WTC11 (cell line): Measurements from ENCODE around the gene NANP. TPM values are rescaled to one million over a fixed set of nuclear protein-coding genes. Genes with fewer than 3 reads are reported as not detected.

Source experiments
- ATAC-seq: fragments of 200-7000 bp; cut with Tn5 transposase; 2 replicates; pipeline ENCODE4 v1.10.0; 2021; ENCODE audit warnings: mild to moderate bottlenecking, moderate library complexity
- CTCF ChIA-PET: fragments of 300-600 bp; sonication (Branson Sonifier 250); formaldehyde crosslinking; loops from one replicate; lab custom pipeline; 2021; ENCODE audit warnings: antibody characterized with exemption; lab: Charles Lee
- POLR2A ChIA-PET: fragments of 350-600 bp; sonication (Branson Sonifier 250); formaldehyde crosslinking; loops from one replicate; lab custom pipeline; 2021; ENCODE audit warnings: antibody characterized with exemption; lab: Charles Lee
- DNase-seq: peaks from one replicate; pipeline ENCODE4 v3.0.0; 2021; ENCODE audit warnings: low spot score
- H3K27ac Mint-ChIP-seq: 2 replicates; pipeline ENCODE4 v1.8.0; 2021; ENCODE audit warnings: mixed read lengths
- H3K27me3 Mint-ChIP-seq: 2 replicates; pipeline ENCODE4 v1.8.0; 2021; ENCODE audit warnings: low read depth, mild to moderate bottlenecking, moderate library complexity, mixed read lengths
- H3K36me3 Mint-ChIP-seq: 2 replicates; pipeline ENCODE4 v1.8.0; 2021; ENCODE audit warnings: mixed read lengths
- H3K4me1 Mint-ChIP-seq: 2 replicates; pipeline ENCODE4 v1.8.0; 2022; ENCODE audit warnings: mixed read lengths
- H3K4me3 Mint-ChIP-seq: 2 replicates; pipeline ENCODE4 v1.8.0; 2021; ENCODE audit warnings: mild to moderate bottlenecking, moderate library complexity, mixed read lengths
- H3K9me3 Mint-ChIP-seq: 2 replicates; pipeline ENCODE4 v1.8.0; 2021; ENCODE audit warnings: mixed read lengths
- EMX1 ChIP-seq: fragments of 250-450 bp; sonication (Bioruptor Pico); IDR thresholded peaks from 2 replicates; pipeline ENCODE4 v1.8.0; 2021; ENCODE audit warnings: mild to moderate bottlenecking
- HMGA2 ChIP-seq: fragments of 250-450 bp; sonication (Bioruptor Pico); IDR thresholded peaks from 2 replicates; pipeline ENCODE4 v1.4.0; 2021; ENCODE audit warnings: mild to moderate bottlenecking, moderate library complexity
- IRF1 ChIP-seq: sonication (generic); formaldehyde crosslinking; IDR thresholded peaks from 2 replicates; pipeline ENCODE4 v1.8.0; 2023; ENCODE audit warnings: missing genetic modification reagents
- JUN ChIP-seq: sonication (generic); formaldehyde crosslinking; IDR thresholded peaks from 2 replicates; pipeline ENCODE4 v1.8.0; 2023; ENCODE audit warnings: mild to moderate bottlenecking, missing genetic modification reagents
- MYBL2 ChIP-seq: sonication (generic); formaldehyde crosslinking; IDR thresholded peaks from 2 replicates; pipeline ENCODE4 v1.8.1; 2023; ENCODE audit warnings: mild to moderate bottlenecking, moderate library complexity, missing genetic modification reagents
- NFATC4 ChIP-seq: fragments of 250-450 bp; sonication (Bioruptor Pico); IDR thresholded peaks from 2 replicates; pipeline ENCODE4 v1.9.0; 2021; ENCODE audit warnings: mild to moderate bottlenecking
- NR2C2 ChIP-seq: sonication (generic); formaldehyde crosslinking; IDR thresholded peaks from 2 replicates; pipeline ENCODE4 v1.8.0; 2022; ENCODE audit warnings: mild to moderate bottlenecking, missing genetic modification reagents
- NR3C1 ChIP-seq: sonication (generic); formaldehyde crosslinking; conservative IDR thresholded peaks from 2 replicates; pipeline ENCODE4 v1.8.1; 2023; ENCODE audit warnings: low read depth, mild to moderate bottlenecking, missing genetic modification reagents
- PRDM15 ChIP-seq: sonication (generic); formaldehyde crosslinking; IDR thresholded peaks from 2 replicates; pipeline ENCODE4 v1.8.0; 2022; ENCODE audit warnings: missing genetic modification reagents
- PREB ChIP-seq: sonication (generic); formaldehyde crosslinking; IDR thresholded peaks from 2 replicates; pipeline ENCODE4 v1.8.1; 2022; ENCODE audit warnings: mild to moderate bottlenecking, missing genetic modification reagents, moderate library complexity, borderline replicate concordance
- PRRX2 ChIP-seq: fragments of 250-450 bp; sonication (Bioruptor Pico); IDR thresholded peaks from 2 replicates; pipeline ENCODE4 v1.8.0; 2021; ENCODE audit warnings: mild to moderate bottlenecking
- STAT6 ChIP-seq: sonication (generic); formaldehyde crosslinking; conservative IDR thresholded peaks from 2 replicates; pipeline ENCODE4 v1.8.1; 2023; ENCODE audit warnings: mild to moderate bottlenecking, low read depth, missing genetic modification reagents, moderate library complexity
- TEAD1 ChIP-seq: sonication (generic); formaldehyde crosslinking; IDR thresholded peaks from 2 replicates; pipeline ENCODE4 v1.8.0; 2022; ENCODE audit warnings: mild to moderate bottlenecking, missing genetic modification reagents
- USF1 ChIP-seq: sonication (generic); formaldehyde crosslinking; IDR thresholded peaks from 2 replicates; pipeline ENCODE4 v1.8.0; 2022; ENCODE audit warnings: mild to moderate bottlenecking, missing genetic modification reagents
- USF2 ChIP-seq: sonication (generic); formaldehyde crosslinking; IDR thresholded peaks from 2 replicates; pipeline ENCODE4 v1.8.1; 2023; ENCODE audit warnings: mild to moderate bottlenecking, missing genetic modification reagents, moderate library complexity
- ZNF396 ChIP-seq: fragments of 250-450 bp; sonication (Bioruptor Pico); IDR thresholded peaks from 2 replicates; pipeline ENCODE4 v1.8.0; 2021; ENCODE audit warnings: mild to moderate bottlenecking, moderate library complexity, borderline replicate concordance
- ZNF423 ChIP-seq: fragments of 250-450 bp; sonication (Bioruptor Pico); IDR thresholded peaks from 2 replicates; pipeline ENCODE4 v2.1.2; 2022; ENCODE audit warnings: mild to moderate bottlenecking, moderate library complexity
- ZNF671 ChIP-seq: fragments of 250-450 bp; sonication (Bioruptor Pico); IDR thresholded peaks from 2 replicates; pipeline ENCODE4 v1.8.0; 2021; ENCODE audit warnings: mild to moderate bottlenecking
- total RNA-seq: library from RNA; stranded (reverse); gene quantifications from 3 replicates; pipeline ENCODE4 v1.2.3, GENCODE V29; 2021

Gene NANP
- total RNA-seq, 1 experiment from 2014 or later: 4.8 TPM

GRCh38 chr20:25588491-25588890 is 35.3 kb downstream of the NANP start:
- H3K27ac Mint-ChIP-seq: no peak overlapping the region
- H3K9me3 Mint-ChIP-seq: no peaks in the 10 kb centered on the region; the same call in 1 of the 2 replicates
- no peak overlapping the region for H3K4me3 Mint-ChIP-seq
- no peak for ATAC-seq
- no peak for TF ChIP-seq ZNF671 (CRISPR knock-in tag)
- DNase-seq: no peak
- peaks cover 3% of the 10 kb centered on the region for H3K36me3 Mint-ChIP-seq
- CTCF ChIA-PET: no interaction called here
- H3K4me1 Mint-ChIP-seq: peaks cover 8% of the 10 kb centered on the region
- POLR2A ChIA-PET: no interaction called here
- H3K27me3 Mint-ChIP-seq: no peaks in the 10 kb centered on the region; the same call in none of the 2 replicates

- CTCF ChIA-PET: no interaction called here
- ATAC-seq (no peak), DNase-seq (no peak)
- POLR2A ChIA-PET: no interaction called here
- H3K27me3 Mint-ChIP-seq: no peaks in the 10 kb centered on the region; the same call in none of the 2 replicates
- TF ChIP-seq ZNF396 (CRISPR knock-in tag) (no peak), NR3C1 (no peak), USF1 (CRISPR knock-in tag) (no peak), USF2 (CRISPR knock-in tag) (no peak), TEAD1 (CRISPR knock-in tag) (no peak), ZNF423 (CRISPR knock-in tag) (no peak), HMGA2 (CRISPR knock-in tag) (no peak), STAT6 (CRISPR knock-in tag) (no peak), MYBL2 (CRISPR knock-in tag) (no peak), JUN (CRISPR knock-in tag) (no peak), IRF1 (no peak), EMX1 (CRISPR knock-in tag) (no peak), PRRX2 (CRISPR knock-in tag) (no peak), PRDM15 (CRISPR knock-in tag) (no peak), NFATC4 (CRISPR knock-in tag) (no peak), PREB (CRISPR knock-in tag) (no peak), NR2C2 (no peak)
- peaks cover 7% of the 10 kb centered on the region for H3K36me3 Mint-ChIP-seq
- H3K27ac Mint-ChIP-seq: no peak overlapping the region
- H3K4me1 Mint-ChIP-seq: peaks cover 18% of the 10 kb centered on the region
- H3K9me3 Mint-ChIP-seq: no peaks in the 10 kb centered on the region; the same call in 1 of the 2 replicates
- no peak overlapping the region for H3K4me3 Mint-ChIP-seq
Measured at GRCh38 chr20:25587536-25587935, 36.3 kb downstream of the NANP start.
